ENCODE results near the gene COL4A2.

The COL4A2 gene

DNA sequence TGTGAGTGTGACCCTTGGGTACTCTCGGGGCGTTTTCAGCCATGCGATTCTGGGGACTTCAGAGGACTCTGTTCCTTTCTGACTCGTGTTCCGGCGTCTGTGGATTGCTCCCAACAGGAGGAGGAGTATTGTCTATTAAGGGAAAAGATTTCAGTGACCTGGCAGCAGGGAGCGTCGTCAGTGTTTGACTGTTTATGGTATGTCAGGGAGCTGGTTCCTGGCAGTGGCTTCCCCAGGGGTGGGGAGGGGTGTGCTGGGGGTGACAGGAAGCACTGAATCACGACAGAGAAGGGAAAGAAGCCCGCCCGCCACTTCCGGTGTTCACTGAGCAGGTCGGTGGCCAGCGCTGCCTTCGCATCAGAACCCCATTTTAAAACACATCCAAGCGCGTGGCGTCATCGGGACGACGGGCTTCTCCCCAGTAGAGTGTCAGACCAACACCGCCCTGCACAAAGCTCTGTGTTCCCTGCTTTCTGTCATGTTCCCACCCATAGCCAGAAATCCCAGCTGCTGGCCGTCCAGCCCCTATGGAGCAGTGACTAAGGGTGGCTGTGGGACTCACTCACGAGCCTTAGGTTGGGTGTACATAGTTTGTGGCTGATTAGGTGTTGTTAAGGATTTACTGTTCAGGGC lies 33.8 kb downstream of the COL4A2 start:
- Histone ChIP-seq H3K4me3 (ENCODE audit: low read length, poor library complexity, severe bottlenecking) (peak overlapping the region; percentile 42), H3K9ac (ENCODE audit: low read depth, low read length, poor library complexity, severe bottlenecking) (no peak overlapping the region), H3K36me3 (ENCODE audit: insufficient read depth, low read length) (no peaks in the 10 kb centered on the region), H3K4me2 (ENCODE audit: low read depth, low read length, poor library complexity, severe bottlenecking) (peak overlapping the region; percentile 59), H4K20me1 (ENCODE audit: insufficient read depth, low read length, poor library complexity, severe bottlenecking) (no peaks in the 10 kb centered on the region), H3K4me1 (ENCODE audit: insufficient read depth, low read length, poor library complexity, severe bottlenecking) (peaks cover 8% of the 10 kb centered on the region), H3F3A (ENCODE audit: low read depth) (no peaks in the 10 kb centered on the region), H2AFZ (ENCODE audit: low read length) (peak overlapping the region; percentile 63; the same call in 1 of the 2 replicates), H3K9me2 (replicated peaks; ENCODE audit: low read depth, low read length) (no peaks in the 10 kb centered on the region), H3K27me3 (ENCODE audit: insufficient read depth, low read length, poor library complexity, severe bottlenecking) (no peaks in the 10 kb centered on the region), H3K9me3 (ENCODE audit: insufficient read depth, low read depth, low read length) (no peaks in the 10 kb centered on the region), H3K79me2 (ENCODE audit: insufficient read depth, low read length) (no peaks in the 10 kb centered on the region)
- no peak for TF ChIP-seq EZH2phosphoT487 (IDR thresholded peaks at IDR 0.05; ENCODE audit: borderline replicate concordance)
- TF ChIP-seq, protein P1, sequence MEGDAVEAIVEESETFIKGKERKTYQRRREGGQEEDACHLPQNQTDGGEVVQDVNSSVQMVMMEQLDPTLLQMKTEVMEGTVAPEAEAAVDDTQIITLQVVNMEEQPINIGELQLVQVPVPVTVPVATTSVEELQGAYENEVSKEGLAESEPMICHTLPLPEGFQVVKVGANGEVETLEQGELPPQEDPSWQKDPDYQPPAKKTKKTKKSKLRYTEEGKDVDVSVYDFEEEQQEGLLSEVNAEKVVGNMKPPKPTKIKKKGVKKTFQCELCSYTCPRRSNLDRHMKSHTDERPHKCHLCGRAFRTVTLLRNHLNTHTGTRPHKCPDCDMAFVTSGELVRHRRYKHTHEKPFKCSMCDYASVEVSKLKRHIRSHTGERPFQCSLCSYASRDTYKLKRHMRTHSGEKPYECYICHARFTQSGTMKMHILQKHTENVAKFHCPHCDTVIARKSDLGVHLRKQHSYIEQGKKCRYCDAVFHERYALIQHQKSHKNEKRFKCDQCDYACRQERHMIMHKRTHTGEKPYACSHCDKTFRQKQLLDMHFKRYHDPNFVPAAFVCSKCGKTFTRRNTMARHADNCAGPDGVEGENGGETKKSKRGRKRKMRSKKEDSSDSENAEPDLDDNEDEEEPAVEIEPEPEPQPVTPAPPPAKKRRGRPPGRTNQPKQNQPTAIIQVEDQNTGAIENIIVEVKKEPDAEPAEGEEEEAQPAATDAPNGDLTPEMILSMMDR (conservative IDR thresholded peaks at IDR 0.05; ENCODE audit: low read length), result no peak

DNA sequence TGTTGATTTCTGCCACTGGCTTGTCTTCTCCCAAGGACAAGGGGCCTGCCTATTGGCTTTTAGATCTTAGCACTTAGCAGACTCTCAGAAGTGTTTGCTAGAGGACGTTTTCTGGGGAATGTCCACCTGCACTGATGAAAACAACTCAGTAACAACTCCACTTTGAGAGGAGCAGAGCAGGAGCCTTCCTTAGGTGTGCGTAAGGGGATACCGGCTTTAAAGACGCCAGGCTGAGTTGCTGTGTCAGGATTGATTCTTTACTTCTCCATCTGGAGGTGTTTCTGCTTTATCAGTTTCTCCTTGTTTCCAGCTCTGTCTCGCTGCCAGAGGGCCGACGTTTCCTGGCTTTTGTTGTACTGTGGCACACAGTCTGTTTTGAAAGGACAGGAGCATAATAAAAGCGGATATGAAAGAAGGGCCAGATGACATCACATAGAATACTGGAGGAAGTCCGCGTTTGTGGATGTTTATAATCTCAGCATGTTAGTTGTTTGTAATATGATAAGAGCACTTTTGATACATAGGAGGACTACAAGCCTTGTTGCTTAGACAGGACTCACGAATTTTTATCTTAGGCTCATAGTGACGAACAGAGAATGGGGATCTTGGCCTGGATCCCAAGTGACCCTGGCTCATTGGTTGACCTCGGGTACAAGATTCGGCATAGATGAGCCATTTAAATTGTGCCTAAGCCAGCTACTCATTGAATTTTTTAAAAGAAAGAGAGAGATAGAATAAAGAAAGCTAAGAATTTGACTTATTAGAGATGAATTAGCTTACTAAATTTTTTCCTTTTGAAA lies 34.6 kb downstream of the COL4A2 start:
- H3F3A ChIP-seq (ENCODE audit: low read depth), result no peaks in the 10 kb centered on the region
- peaks cover 8% of the 10 kb centered on the region for H3K4me1 ChIP-seq (ENCODE audit: insufficient read depth, low read length, poor library complexity, severe bottlenecking)
- H3K36me3 ChIP-seq (ENCODE audit: insufficient read depth, low read length), result no peaks in the 10 kb centered on the region
- H3K9me2 ChIP-seq (replicated peaks; ENCODE audit: low read depth, low read length), result no peaks in the 10 kb centered on the region
- no peaks in the 10 kb centered on the region for H3K79me2 ChIP-seq (ENCODE audit: insufficient read depth, low read length)
- H2AFZ ChIP-seq (ENCODE audit: low read length), result no peak overlapping the region; the same call in 1 of the 2 replicates
- H3K27me3 ChIP-seq (ENCODE audit: insufficient read depth, low read length, poor library complexity, severe bottlenecking), result no peaks in the 10 kb centered on the region
- TF ChIP-seq, protein P1 (conservative IDR thresholded peaks at IDR 0.05; ENCODE audit: low read length), result no peak
- no peak for TF ChIP-seq EZH2phosphoT487 (IDR thresholded peaks at IDR 0.05; ENCODE audit: borderline replicate concordance)
- H3K9me3 ChIP-seq (ENCODE audit: insufficient read depth, low read depth, low read length), result no peaks in the 10 kb centered on the region
- H3K4me3 ChIP-seq (ENCODE audit: low read length, poor library complexity, severe bottlenecking), result no peak overlapping the region
- H3K9ac ChIP-seq (ENCODE audit: low read depth, low read length, poor library complexity, severe bottlenecking), result no peak overlapping the region
- peak overlapping the region; percentile 59 for H3K4me2 ChIP-seq (ENCODE audit: low read depth, low read length, poor library complexity, severe bottlenecking)
- no peaks in the 10 kb centered on the region for H4K20me1 ChIP-seq (ENCODE audit: insufficient read depth, low read length, poor library complexity, severe bottlenecking)

DNA sequence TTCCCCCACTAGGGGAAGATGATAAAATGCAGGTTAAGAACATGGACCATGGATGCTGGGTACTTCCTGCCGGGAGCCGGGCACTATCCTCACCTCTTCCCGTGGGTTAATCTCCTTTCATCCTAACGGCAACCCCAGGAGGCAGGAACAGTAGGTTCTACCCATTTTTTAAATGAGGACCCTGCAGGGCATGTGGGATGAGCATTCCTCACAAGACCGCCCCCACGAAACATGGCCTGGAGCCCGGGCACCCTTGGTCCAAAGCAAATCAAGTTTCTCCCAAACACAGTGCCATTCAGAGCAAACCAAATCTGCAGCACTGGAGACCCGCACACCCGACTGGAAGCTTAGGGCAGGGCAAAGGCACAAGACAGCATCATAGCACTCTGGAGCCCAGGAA lies 35.4 kb downstream of the COL4A2 start:
- Histone ChIP-seq H3K4me3 (ENCODE audit: low read length, poor library complexity, severe bottlenecking) (no peak overlapping the region), H3K79me2 (ENCODE audit: insufficient read depth, low read length) (no peaks in the 10 kb centered on the region)

More for the DNA sequence above, 35.4 kb downstream of the COL4A2 start:
- H3K4me1 ChIP-seq (ENCODE audit: insufficient read depth, low read length, poor library complexity, severe bottlenecking), result peaks cover 8% of the 10 kb centered on the region
- no peak overlapping the region for H3K4me2 ChIP-seq (ENCODE audit: low read depth, low read length, poor library complexity, severe bottlenecking)
- H2AFZ ChIP-seq (ENCODE audit: low read length), result no peak overlapping the region
- no peaks in the 10 kb centered on the region for H3K27me3 ChIP-seq (ENCODE audit: insufficient read depth, low read length, poor library complexity, severe bottlenecking)
- no peaks in the 10 kb centered on the region for H3K36me3 ChIP-seq (ENCODE audit: insufficient read depth, low read length)
- H4K20me1 ChIP-seq (ENCODE audit: insufficient read depth, low read length, poor library complexity, severe bottlenecking), result no peaks in the 10 kb centered on the region
- no peaks in the 10 kb centered on the region for H3K9me3 ChIP-seq (ENCODE audit: insufficient read depth, low read depth, low read length)
- TF ChIP-seq EZH2phosphoT487 (IDR thresholded peaks at IDR 0.05; ENCODE audit: borderline replicate concordance), result no peak
- TF ChIP-seq, protein P1 (conservative IDR thresholded peaks at IDR 0.05; ENCODE audit: low read length), result no peak
- no peaks in the 10 kb centered on the region for H3F3A ChIP-seq (ENCODE audit: low read depth)
- H3K9ac ChIP-seq (ENCODE audit: low read depth, low read length, poor library complexity, severe bottlenecking), result no peak overlapping the region
- H3K9me2 ChIP-seq (replicated peaks; ENCODE audit: low read depth, low read length), result no peaks in the 10 kb centered on the region
